Neuron (in vitro differentiated cells): ENCODE results near the gene RCOR1.
"Not testable (repeated sequence)": the region's sequence is repeated elsewhere in the genome, so short reads cannot be mapped to it uniquely, and the experiment has no call there.

Experiments used
- H2AFZ ChIP-seq: one replicate; pipeline ENCODE4 v1.6.1; 2013; ENCODE audit warnings: low read depth, mild to moderate bottlenecking, inconsistent platforms, low read length, moderate library complexity
- H3K27me3 ChIP-seq: one replicate; pipeline ENCODE4 v1.6.1; 2013; ENCODE audit warnings: low read length; ENCODE audit not compliant: insufficient read depth
- H3K36me3 ChIP-seq: one replicate; pipeline ENCODE4 v1.6.1; 2013; ENCODE audit warnings: low read length; ENCODE audit not compliant: insufficient read depth
- H3K4me1 ChIP-seq: one replicate; pipeline ENCODE4 v1.6.1; 2013; ENCODE audit warnings: low read length; ENCODE audit not compliant: insufficient read depth
- H3K4me3 ChIP-seq: 2 replicates; pipeline ENCODE4 v1.5.1; 2013; ENCODE audit warnings: mild to moderate bottlenecking, low read length, moderate library complexity
- H3K9me3 ChIP-seq: one replicate; pipeline ENCODE4 v1.6.1; 2013; ENCODE audit warnings: low read length

Gene RCOR1

DNA sequence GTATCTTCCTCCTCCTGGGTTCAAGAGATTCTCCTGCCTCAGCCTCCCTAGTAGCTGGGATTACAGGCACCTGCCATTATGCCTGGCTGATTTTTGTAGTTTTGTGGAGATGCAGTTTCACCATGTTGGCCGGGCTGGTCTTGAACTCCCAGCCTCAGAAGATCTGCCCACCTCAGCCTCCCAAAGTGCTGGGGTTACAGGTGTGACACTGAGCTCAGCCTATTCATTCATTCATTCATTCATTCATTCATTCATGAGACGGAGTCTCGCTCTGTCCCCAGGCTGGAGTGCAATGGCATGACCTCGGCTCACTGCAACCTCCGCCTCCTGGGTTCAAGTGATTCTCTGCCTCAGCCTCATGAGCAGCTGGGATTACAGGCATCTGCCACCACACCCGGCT lies 47.2 kb downstream of the RCOR1 start:
- H2AFZ ChIP-seq, H3K4me3 ChIP-seq, H3K4me1 ChIP-seq, H3K27me3 ChIP-seq, H3K36me3 ChIP-seq, H3K9me3 ChIP-seq: not testable (repeated sequence)

DNA sequence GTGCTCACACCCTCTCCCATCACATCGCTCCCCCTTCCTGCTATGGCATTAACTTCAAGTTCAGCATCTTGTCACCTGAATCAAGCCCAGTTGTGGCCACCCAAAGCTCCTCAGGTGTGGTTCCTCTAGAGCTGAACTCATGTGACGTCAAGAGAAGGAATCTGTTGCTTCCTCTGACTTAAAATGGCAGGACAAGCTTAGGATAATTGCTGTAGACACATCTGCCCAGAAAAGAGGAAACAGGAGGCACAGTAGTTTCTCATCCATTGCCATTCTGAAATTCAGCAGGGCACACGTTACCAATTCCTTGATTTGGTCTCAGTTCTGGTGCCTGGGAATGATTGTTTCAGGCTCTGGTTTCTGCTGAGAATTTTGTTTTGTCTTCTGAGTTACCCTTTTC lies 52.1 kb downstream of the RCOR1 start:
- H3K27me3 ChIP-seq: no peaks in the 10 kb centered on the region
- H3K36me3 ChIP-seq: no peaks in the 10 kb centered on the region
- H2AFZ ChIP-seq: no peak overlapping the region
- no peak overlapping the region for H3K4me3 ChIP-seq
- no peaks in the 10 kb centered on the region for H3K9me3 ChIP-seq
- no peaks in the 10 kb centered on the region for H3K4me1 ChIP-seq

DNA sequence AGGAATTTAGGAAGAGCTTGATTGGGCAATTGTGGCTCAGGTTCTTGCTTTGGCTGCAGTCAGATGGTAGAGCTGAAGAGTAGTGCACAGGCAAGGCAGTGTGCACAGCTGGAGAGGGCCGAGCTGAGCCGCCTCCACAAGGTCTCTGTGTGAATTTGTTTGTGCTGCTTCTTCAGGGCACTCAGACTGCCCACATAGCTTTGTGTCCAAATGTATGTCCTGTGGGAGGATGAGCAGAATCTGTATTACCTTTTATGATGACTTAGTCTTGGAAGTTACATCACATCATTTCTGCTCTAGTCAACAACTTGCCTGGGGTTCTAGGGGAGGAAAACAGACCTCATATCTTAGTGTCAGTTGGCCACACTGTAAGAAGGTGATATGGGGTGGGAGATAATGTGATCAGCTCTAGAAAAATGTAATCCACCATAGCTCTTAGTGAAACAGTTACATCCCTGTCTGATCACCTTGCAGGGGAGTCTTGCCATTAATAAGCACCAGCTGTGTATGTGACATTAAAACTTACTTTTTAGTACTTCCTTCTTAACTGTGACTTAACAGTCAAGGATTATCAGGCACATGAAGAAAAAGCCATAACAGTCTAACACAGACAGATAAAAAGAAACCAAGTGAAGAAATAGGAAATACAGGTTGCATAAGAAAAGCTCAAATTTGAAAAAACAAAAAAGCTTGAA lies 53.4 kb downstream of the RCOR1 start:
- no peaks in the 10 kb centered on the region for H3K4me1 ChIP-seq
- no peak overlapping the region for H2AFZ ChIP-seq

DNA sequence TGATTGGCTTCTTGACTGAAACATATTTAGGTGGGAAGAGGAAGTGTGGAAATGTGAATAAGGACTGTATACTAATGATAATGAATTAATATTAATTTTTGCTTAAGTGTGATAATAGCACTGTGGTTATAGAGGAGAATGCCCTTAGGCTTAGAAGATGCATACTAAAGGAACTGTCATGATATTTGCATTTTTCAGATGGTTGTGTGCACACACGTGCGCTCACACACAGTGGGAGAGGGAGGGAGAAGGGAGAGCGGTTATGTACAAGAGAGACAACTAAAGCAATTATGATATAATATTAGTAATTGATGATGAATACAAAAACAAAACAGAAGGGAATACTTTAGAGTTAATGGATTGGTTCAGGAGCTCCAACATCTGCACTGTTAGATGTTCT lies 54.2 kb downstream of the RCOR1 start:
- Histone ChIP-seq H3K27me3 (no peaks in the 10 kb centered on the region), H3K9me3 (no peaks in the 10 kb centered on the region), H3K4me1 (no peaks in the 10 kb centered on the region), H3K36me3 (no peaks in the 10 kb centered on the region), H3K4me3 (no peak overlapping the region), H2AFZ (no peak overlapping the region)

More for the DNA sequence above, 53.4 kb downstream of the RCOR1 start:
- Histone ChIP-seq H3K4me3 (no peak overlapping the region), H3K27me3 (no peaks in the 10 kb centered on the region), H3K9me3 (no peaks in the 10 kb centered on the region), H3K36me3 (no peaks in the 10 kb centered on the region)

DNA sequence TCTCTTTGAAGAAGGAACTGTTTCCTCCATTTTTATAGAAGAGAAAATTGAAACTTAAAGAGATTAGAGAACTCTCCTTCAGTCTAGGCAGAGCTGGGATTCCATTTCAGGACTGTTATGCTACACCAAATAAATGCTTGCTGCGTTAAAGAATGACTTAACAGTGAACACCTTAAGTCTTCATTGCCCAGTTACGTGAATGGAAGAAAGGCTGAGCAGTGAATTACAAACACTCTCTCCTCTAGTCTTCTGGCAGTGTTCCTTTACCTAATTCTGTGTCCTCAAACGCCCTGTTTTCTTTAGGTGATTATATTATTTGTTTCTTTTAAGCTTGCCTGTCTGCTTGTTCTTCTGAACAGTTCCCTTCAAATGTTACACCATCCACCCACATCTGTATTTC lies 59.7 kb downstream of the RCOR1 start:
- Histone ChIP-seq H2AFZ (no peak overlapping the region), H3K9me3 (peaks cover 2% of the 10 kb centered on the region), H3K4me3 (no peak overlapping the region), H3K4me1 (no peaks in the 10 kb centered on the region), H3K27me3 (no peaks in the 10 kb centered on the region), H3K36me3 (no peaks in the 10 kb centered on the region)

DNA sequence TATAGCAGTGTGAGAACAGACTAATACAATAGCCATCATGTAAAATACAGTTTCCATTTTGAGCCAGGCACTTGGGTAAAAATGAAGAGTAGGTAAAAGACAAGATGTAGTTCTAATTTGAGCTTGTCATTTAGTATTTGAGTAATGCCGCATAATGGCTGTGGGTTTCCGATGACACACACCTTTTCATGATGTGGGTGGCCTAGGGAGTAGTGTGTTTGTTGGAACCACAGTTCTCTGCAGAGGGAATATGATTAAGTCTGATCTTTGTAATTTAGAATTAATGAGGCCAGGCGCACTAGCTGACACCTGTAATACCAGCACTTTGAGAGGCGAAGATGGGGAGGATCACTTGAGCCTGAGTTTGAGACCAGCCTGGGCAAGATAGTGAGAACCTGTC lies 61.8 kb downstream of the RCOR1 start:
- Histone ChIP-seq H3K36me3 (no peaks in the 10 kb centered on the region), H3K4me3 (no peak overlapping the region), H2AFZ (no peak overlapping the region), H3K27me3 (no peaks in the 10 kb centered on the region), H3K9me3 (peaks cover 2% of the 10 kb centered on the region), H3K4me1 (no peaks in the 10 kb centered on the region)

DNA sequence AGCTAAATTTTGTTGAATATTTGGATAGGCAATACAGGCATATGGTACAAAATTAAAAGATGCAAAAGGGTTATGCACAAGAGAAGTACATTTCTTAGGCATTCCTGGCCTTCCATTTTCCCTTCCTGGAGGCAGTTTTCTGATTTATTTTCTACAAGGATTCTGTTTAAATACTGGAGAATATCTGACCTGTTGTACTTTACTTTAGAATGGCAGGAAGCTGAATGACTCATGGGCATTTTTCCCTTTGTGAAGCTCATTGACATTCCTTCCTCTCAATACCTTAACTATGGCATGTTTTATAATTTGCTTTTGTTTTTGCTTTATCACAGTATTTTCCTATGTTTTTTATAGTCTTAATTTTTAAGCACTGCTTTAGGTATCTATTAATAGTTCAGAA lies 62.7 kb downstream of the RCOR1 start:
- H3K4me3 ChIP-seq: no peak overlapping the region
- H3K36me3 ChIP-seq: no peaks in the 10 kb centered on the region

DNA sequence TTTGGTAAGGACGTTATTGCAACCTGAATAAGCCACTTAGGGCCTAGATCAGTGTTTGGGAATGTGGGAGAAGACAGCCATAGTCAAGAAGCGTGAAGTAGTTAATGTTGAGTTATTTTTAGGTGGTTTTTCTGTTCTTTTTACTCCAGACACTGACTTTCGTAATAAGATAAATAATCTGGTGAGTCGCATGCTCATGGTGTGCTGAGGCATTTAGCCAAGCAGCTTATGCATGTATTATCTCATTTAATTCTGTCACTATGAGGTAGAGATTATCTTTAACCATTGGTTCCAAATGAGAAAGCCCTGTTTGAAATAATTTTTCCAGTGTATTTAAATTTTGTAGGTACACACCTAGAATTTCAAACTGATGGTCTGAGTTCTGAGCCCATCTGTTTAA lies 67.3 kb downstream of the RCOR1 start:
- Histone ChIP-seq H3K36me3 (no peaks in the 10 kb centered on the region), H3K27me3 (no peaks in the 10 kb centered on the region), H3K9me3 (no peaks in the 10 kb centered on the region), H3K4me1 (no peaks in the 10 kb centered on the region), H3K4me3 (no peak overlapping the region), H2AFZ (no peak overlapping the region)

More for the DNA sequence above, 62.7 kb downstream of the RCOR1 start:
- Histone ChIP-seq H3K27me3 (no peaks in the 10 kb centered on the region), H3K4me1 (no peaks in the 10 kb centered on the region), H2AFZ (no peak overlapping the region), H3K9me3 (peaks cover 2% of the 10 kb centered on the region)

DNA sequence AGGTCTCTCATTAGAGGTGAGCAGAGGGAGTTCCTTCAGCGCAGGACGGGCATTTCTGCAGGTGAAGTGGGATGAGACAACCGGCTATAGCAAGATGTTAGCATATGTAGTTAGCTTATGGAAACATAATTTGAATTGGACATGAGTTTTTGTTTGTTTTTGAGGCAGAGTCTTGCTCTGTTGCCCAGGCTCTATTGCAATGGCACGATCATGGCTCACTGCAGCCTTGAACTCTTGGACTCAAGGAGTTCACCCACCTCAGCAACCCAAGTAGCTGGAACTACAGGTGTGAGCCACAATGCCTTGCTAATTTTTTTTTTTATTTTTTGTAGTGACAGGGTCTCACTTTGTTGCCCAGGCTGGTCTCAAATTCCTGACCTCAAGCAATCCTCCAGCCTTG lies 69.2 kb downstream of the RCOR1 start:
- Histone ChIP-seq H2AFZ (no peak overlapping the region), H3K27me3 (no peaks in the 10 kb centered on the region)

DNA sequence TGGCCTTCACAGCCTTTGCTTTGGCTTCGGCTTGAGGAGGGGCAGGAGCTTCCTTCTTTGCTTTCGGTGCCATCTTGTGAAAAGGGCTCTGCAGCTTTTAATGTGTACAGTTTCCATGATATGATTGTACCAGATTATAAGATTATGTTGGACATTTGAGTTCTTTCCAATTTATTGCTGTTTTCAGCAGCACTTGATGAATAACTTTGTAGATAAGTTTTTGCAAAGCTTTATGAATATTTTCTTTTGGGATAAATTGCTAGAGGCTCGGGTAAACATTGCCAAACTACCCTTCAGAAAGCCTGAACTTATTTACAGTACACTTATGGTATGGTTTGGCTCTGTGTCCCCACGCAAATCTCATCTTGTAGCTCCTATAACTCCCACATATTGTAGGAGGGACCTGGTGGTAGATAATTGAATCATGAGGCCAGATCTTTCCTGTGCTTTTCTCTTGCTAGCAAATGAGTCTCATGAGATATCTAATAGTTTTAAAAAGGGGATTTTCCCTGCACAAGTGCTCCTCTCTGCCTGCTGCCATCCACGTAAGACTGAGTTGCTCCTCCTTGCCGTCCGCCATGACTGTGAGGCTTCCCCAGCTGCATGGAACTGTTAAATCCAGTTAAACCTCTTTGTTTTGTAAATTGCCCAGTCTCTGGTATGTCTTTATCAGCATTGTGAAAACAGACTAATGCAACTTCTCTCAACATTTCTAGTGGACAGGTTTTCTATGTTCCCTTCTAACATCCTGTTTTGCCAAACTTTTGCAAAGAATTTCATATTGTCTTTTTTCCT lies 70.4 kb downstream of the RCOR1 start:
- H3K9me3 ChIP-seq: no peaks in the 10 kb centered on the region
- H3K4me1 ChIP-seq: no peaks in the 10 kb centered on the region
- no peak overlapping the region for H3K4me3 ChIP-seq
- H2AFZ ChIP-seq: no peak overlapping the region
- H3K27me3 ChIP-seq: no peaks in the 10 kb centered on the region
- no peaks in the 10 kb centered on the region for H3K36me3 ChIP-seq

More for the DNA sequence above, 69.2 kb downstream of the RCOR1 start:
- no peaks in the 10 kb centered on the region for H3K36me3 ChIP-seq
- H3K4me3 ChIP-seq: no peak overlapping the region
- H3K9me3 ChIP-seq: no peaks in the 10 kb centered on the region
- no peaks in the 10 kb centered on the region for H3K4me1 ChIP-seq

DNA sequence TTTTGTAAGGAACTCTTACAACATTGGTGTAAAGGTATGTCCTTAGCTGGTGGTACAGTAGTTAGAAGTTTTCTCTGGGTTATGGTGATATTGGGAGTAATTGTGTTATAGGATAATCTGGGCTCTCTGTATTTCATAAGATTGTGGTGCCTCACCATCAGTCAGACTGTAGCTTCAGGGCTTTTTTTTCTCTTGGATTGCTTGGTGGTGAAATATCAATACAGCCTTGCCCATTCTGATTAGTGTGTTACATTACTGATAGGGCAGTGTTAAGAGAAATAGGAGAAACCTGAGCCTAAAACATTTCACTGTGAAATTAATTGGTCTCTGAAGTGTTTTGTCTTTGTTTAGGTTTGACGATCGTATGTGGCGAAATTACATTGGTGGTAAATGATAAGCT lies 71.0 kb downstream of the RCOR1 start:
- Histone ChIP-seq H3K4me3 (no peak overlapping the region), H3K9me3 (no peaks in the 10 kb centered on the region), H2AFZ (no peak overlapping the region), H3K36me3 (no peaks in the 10 kb centered on the region), H3K27me3 (no peaks in the 10 kb centered on the region), H3K4me1 (no peaks in the 10 kb centered on the region)

DNA sequence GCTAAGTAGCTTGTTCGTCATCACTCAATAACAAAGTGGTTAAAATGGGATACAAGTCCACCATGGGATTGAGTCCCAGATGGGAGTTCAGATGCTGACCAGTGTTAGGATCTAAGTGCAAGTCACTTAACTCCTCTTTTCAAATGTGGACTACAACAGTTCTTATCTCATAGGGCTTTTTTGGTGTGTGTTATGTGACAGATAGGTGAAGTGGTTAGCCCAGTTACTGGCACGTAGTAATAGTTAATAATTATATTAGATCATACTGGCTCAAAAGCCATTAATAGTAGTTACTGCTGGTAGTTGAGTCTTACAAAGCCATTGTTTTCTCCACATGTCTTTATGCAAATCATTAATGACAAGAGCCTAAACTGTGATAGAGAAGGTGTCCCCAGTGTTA lies 73.2 kb downstream of the RCOR1 start:
- H3K36me3 ChIP-seq: no peaks in the 10 kb centered on the region
- no peaks in the 10 kb centered on the region for H3K4me1 ChIP-seq

DNA sequence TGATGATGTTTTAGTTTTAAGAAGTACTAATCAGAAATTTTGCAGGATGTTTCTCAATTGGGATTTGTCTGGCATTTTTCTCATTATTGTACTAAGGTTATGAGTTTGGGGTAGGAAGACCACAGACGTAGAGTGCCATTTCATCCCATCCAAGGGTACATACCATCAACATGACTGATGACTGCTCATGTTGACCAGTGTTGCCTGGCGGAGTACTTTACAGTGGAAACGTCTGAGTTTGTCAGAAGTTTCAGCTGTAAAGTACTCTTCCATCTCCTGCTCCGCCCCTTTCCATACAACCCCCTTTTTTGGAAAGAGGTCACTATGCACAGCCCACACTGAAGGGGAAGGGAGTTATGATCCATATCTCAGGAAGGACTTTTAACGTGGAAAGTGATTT lies 74.2 kb downstream of the RCOR1 start:
- no peaks in the 10 kb centered on the region for H3K4me1 ChIP-seq
- H3K27me3 ChIP-seq: no peaks in the 10 kb centered on the region
- no peak overlapping the region for H2AFZ ChIP-seq
- H3K4me3 ChIP-seq: no peak overlapping the region
- no peaks in the 10 kb centered on the region for H3K36me3 ChIP-seq
- no peaks in the 10 kb centered on the region for H3K9me3 ChIP-seq

More for the DNA sequence above, 73.2 kb downstream of the RCOR1 start:
- no peak overlapping the region for H2AFZ ChIP-seq
- H3K27me3 ChIP-seq: no peaks in the 10 kb centered on the region
- H3K9me3 ChIP-seq: no peaks in the 10 kb centered on the region
- H3K4me3 ChIP-seq: no peak overlapping the region
